Right renal pelvis (tissue), 4 donors: ENCODE results near the gene TMEM223. TPM values are rescaled to one million over a fixed set of nuclear protein-coding genes. Genes with fewer than 3 reads are reported as not detected.
"Not testable (repeated sequence)": the region's sequence is repeated elsewhere in the genome, so short reads cannot be mapped to it uniquely, and the experiment has no call there.

Source experiments
- DNase-seq, 4 donors: peaks; one replicate each; pipeline ENCODE4 v3.0.0-alpha.2; 2013; ENCODE audit warnings: low read depth in 4 of 4, low spot score in 3 of 4, missing footprints in 1 of 4
- polyA plus RNA-seq, 4 donors: library from polyadenylated mRNA; unstranded; fragments of 120-200 nt; gene quantifications; one replicate each; pipeline ENCODE4 v1.2.1, GENCODE V29; 2013; ENCODE audit not compliant: insufficient read length in 4 of 4

TMEM223 gene
- polyA plus RNA-seq, 4 donors = 22.3 to 31.0 (median 25.5) TPM

DNA sequence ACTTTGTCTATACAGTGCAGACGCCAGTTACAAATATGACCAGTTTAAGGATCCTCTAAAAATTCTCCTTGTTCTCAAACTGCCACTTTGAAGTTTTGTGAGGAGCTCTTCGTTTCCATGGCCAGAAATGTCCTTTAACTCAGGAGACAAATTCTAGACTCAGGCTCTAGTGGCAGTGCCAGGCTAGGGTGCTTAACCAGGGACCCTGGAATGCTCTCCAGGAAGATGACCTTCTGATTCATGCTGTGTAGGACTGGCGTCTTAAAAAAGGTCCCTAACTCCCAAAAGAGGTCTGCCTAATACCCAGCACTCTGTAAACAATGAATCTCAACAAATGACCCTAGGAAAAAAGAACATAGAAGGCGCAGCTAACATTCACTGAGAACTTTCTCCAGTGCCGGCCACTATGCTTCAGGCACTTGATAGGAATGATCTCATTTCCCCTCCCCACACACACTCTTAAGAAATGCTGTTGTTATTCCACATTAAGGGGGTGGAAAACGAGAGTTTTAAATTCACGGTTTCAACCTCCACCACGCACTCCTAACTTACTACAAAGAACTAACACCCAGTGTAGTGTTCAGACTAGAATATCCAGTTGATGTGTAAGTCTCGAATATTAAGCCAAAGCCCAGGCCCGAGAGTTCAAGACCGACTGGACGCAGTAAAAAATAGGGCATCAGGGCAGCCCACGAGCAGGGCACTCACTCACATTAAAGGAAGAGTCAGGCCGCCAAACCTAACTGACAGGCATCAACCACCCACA is 12.7 kb upstream of the TMEM223 start:
- peak in 1 of 4 donors; percentile 19 for DNase-seq

DNA sequence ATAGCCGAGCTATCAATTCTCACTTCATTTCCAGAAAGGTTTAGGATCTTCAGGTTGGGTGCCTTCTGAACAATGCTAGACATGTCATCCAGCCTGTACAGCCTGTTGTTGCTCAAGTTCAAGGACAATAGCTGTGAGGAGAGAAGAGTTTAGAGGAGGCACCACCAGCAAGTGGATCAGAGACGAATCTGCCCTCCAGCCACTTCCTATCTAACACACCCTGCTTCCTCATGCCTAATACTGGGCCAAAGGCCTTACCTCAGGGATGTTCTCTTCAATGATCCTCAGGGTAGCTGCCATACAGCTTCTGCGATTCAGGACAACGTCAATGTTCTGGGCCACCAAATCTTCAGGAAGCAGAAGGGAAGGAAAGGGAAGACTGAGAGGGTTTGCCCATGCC is 9.3 kb upstream of the TMEM223 start:
- DNase-seq = no peak

DNA sequence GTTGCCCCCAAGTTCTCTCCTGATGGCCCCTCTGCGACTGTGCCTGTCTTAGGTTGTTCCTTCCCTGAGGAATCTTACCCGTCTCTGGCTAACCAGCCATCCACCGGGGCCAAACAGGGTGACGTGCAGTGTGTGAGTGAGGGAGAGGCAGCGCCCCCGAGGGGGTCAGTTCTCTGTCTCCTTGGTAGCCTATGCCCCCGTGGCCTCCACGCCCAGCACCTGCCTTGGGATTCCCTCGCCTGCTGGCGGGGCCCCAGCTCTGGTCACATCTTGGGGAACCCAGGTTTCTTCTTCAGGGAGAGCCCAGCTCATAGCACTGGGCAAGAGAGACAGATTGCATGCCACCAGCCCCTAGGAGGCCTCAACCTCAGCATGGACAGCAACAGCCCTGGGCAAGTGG is 7.7 kb upstream of the TMEM223 start:
- no peak for DNase-seq

DNA sequence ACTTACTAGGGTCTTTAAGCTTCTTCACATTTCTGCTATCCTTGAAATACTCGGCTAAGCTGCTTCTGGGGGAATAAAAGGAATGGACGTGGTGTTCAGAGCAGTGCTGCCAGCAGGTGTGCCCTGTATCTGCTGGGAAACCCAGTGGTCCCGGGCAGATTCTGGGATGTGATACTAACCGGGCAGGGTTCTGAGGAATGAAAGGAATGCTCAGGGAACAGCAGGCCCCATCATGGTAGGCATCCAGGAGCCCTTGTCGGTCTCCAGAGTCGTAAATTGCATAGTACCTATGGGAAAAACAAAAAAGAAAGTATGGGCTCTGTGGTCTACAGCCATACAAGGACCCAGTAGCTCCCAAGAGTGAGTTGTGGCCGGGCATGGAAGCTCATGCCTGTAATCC is 4.5 kb upstream of the TMEM223 start:
- DNase-seq = no peak

DNA sequence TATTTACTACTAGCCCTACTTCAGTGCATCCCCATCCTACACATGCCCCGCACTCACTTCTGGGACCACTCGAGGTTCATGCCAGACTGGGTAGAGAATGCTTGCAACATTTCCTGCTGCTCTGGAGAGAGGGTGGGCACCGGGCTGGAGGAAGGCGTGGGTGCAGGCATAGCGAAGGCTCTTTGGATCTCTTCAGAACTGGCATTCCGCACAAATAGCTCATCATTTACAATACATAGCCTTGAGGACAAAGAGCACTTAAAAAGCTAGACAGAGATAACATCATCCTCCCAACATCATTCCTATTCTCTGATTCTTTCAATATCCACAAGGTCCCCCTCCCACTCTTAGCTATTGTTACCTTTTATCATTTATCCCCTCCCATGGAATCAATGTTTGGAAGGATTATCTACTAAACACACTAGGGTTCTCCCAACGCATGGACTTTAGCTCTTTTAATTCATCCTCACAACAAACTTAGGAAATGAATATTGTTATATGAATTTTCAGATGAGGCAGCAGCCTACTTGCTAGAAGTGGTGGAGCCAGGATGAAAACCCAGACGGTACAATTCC is 2.5 kb upstream of the TMEM223 start:
- DNase-seq = no peak

DNA sequence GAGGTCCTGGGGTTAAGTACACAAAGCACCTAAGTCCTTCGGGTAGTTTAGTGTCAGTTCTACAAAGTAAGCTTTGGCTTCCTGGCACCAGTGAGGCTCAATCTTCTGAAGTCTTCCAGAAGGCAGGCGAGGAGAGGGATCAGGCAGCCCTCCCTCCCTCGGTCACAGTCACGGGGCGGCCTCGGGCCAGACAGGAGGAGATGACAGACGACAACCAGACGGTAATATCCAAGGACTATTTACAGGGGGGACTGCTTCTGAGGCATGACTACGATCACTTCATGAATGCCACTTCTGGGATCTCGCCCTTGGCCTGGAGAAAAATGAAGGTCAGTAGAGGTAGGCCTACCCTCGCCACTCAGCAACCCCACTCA is 383 bp upstream of the TMEM223 start:
- DNase-seq = no peak

DNA sequence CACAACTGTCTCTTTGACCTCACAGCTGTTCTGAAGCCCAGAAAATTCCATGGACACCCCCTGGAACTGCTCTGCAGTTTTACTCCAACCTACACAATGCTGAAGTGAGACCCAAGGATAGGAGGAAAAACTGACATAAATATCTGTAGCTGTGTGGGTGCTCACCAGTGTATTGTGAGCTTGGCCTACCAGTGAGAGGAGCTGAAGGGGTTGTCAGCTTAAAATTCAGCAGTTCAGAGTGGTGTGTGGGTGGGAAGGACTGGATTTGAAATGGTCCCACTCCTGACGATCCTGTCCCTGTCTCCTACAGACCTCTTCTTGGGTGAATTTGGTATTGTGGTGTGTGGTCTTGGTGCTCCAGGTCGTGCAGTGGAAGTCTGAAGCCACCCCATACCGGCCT is 2.2 kb downstream of the TMEM223 start:
- no peak for DNase-seq

DNA sequence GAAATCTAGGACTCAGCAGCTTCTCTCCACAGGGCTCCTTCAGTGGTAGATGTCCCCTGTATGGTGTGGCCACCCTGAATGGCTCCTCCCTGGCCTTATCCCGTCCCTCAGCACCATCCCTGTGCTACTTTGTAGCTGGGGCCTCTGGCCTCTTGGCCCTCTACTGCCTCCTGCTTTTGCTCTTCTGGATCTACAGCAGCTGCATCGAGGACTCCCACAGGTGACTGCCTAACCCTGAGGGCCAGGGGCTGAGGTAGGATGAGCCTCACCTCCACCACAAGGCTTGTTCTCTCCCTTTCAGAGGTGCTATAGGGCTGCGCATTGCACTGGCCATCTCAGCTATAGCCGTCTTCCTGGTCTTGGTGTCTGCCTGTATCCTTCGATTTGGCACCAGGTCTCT is 2.8 kb downstream of the TMEM223 start:
- no peak for DNase-seq

DNA sequence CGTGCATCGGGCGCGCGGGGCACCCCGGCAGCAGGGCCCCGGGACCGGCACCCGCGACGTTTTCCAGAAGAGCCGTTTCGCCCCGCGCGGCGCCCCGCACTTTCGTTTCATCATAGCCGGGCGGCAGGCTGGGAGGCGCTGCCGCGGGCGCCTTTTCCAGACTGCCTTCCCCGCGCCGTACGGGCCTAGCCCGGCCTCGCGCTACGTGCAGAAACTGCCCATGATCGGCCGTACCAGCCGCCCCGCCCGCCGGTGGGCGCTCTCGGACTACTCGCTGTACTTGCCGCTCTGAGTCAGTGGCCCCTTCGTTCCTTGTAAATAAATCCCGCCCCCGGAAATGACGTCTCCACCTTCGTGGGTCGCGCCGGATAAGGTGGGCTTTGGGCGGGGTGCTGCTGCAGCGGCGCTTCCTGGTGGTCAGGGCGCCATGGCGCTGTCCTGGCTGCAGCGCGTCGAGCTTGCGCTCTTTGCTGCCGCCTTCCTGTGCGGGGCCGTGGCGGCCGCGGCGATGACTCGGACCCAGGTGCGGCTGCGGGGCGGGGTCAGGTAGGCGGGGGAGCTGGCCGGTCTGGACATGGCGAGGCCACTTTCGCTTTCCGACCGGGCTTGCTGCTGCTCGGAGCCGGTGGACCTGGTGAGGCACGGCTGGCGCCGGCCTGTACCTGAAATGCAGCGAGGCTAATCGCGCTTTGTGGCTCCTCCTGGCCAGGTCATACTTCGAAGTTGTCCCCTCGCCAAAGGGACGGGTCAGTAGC is 4.6 kb downstream of the TMEM223 start, which contains the start of gene TMEM179B:
TSS of gene TMEM179B (plus strand) at position 398 of the 755 bp plus-strand sequence. CDS start at position 428, 30 bp downstream.
- peak; percentile 98 for DNase-seq

DNA sequence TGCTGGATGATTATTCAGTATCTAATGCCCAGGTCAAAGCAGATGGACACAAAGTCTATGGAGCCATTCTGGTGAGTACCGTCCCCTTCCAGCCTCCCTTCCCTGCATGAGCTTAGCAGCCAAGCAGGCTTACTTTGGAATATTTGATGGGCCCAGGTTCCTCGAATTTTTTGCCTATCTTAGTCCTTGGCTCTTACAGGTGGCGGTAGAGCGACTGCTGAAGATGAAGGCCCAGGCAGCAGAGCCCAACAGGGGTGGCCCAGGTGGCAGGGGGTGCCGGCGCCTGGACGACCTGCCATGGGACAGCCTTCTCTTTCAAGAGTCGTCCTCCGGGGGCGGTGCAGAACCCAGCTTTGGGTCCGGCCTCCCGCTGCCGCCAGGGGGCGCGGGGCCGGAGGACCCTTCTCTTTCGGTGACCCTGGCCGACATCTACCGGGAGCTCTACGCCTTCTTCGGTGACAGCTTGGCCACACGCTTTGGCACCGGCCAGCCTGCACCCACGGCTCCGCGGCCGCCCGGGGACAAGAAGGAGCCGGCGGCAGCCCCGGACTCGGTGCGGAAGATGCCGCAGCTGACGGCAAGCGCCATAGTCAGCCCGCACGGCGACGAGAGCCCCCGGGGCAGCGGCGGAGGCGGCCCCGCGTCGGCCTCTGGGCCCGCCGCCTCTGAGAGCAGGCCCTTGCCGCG is 5.3 kb downstream of the TMEM223 start:
- peak in 3 of 4 donors; percentile 81 to 83 (median 83) for DNase-seq

DNA sequence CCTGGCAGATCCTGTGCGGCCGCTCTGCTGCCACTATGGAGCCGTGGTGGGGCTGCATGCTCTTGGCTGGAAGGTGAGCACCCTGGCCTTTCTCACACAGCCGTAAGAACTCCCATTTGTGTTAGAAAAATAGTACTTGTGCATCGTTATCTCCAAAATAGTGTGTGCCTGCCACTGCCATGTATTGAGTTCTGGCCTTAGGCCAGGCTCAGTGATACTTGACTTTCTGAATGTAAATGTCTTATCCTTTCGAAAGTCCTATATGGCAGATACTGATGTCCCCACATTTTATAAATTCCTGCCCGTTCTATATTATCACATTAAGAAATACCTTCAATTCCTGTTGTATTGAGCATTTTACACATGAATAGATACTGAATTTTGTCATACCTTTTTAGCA is 9.1 kb downstream of the TMEM223 start:
- no peak for DNase-seq

DNA sequence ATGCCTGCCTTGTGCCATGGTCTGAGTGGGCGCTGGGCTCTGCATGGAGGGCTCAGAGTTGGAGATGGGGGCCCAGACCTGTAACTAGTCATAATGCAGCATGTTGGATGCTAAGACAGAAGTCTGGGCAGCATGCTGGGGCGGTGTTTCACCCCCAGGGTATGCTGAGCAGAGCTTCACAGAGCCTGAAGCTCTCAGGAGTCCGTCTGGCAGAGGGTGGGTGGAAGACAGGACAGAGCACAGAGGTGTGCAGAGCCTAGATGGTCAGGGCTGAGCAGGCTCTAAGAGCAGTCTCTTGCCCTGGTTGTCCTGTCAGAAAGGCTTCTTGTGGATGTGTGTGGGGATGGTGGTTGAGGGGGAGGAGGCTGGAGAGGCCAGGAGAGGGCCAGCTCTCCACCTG is 13.4 kb downstream of the TMEM223 start:
- no peak for DNase-seq

DNA sequence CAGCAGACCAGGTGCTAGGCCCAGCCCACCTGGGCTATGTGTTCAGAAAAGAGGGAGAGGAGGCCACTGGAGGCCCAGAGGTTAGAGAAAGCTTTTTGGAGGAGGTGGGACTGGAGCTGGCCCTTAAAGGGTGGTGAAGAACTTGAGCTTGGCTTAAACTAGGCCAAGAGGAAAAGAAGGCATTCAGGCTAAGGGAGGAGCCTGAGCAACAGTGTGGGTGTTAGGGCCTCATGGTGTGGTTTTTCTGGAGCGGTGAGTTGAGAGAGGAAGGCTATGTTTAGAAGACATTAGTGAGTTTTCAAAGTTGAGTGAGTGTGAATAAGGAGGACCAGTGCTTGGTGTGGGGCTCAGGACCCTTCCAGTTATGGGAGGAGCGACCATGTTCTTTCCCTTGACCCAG is 14.4 kb downstream of the TMEM223 start:
- DNase-seq = no peak

DNA sequence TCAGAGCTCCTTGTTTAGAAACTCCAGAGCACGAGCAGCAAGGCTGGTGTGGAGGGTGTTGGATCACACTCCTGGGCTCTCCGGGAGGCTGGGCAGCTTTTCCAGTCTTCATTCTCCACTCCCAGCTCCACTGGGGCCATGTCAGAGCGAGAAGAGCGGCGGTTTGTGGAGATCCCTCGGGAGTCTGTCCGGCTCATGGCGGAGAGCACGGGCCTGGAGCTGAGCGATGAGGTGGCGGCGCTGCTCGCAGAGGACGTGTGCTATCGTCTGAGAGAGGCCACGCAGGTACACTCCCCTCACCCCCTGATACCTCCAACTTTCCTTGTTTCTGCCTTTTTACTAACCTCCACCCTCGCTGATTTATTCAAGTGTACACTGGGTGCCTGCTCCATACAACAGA is 16.2 kb downstream of the TMEM223 start:
- DNase-seq = no peak

DNA sequence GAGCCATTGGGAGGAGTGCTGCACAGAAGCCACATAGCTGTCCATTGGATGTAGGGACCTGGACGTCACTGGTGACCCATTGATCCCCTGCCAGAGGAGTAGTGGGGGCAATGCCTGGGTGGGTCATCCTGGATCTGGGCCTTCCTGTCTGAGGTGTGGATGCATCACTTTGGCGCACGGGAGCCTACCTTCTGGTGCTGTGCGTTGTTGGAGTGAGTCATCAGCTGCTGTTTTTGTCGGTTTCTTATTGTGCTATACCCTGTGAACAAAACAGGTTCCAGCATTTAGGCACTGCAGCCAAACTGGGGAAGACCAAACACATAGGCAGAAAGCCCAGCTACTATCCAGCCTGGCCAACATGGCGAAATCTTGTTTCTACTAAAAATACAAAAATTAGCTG is 17.4 kb downstream of the TMEM223 start:
- no peak for DNase-seq

DNA sequence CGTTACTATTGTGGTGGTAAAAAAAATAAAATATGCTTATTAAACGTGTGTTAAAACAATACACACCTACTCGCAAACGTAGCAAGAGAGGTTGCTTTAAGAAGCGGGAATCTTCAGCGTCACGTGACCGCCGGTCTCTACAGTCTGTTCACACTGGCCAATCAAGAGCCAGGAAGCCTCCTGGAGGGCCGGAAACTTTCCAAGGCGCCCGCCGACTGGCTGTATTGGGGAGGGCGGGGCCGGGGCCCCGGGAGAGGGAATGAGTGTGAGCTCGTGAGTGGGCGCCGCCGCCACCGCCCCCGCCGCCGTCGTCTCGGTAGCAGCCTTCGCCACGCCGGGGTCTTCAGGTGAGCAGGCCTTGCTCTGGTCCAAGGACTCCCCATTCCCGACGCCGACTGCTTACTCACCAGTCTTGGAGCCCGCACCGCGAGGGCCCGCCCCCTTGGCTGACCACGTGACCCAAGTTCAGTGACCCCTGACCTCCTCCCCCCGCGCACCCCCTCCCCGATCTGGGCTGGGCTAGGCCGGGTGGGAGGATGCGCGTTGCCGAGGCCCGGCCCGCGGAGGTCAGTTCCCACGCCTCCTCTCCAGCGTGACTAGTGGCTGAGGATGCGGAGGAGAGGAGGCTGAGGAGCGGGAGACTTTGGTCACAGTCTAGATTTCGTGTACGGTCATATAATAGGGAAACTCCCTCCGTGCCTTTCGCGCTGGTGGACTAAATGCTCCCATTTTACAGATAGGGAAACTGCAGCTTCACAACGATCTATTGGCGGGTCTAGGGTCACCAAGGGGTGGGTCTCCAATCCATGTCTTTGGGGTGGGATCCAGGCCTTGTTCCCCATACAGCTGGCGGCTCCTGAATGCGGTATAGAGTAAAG is 20.4 kb downstream of the TMEM223 start, which contains the start of gene TAF6L:
TSS of gene TAF6L (plus strand) at position 253 of the 878 bp plus-strand sequence. CDS start 4,388 bp downstream, outside the sequence.
- DNase-seq = peak; percentile 94 to 96 (median 95)

DNA sequence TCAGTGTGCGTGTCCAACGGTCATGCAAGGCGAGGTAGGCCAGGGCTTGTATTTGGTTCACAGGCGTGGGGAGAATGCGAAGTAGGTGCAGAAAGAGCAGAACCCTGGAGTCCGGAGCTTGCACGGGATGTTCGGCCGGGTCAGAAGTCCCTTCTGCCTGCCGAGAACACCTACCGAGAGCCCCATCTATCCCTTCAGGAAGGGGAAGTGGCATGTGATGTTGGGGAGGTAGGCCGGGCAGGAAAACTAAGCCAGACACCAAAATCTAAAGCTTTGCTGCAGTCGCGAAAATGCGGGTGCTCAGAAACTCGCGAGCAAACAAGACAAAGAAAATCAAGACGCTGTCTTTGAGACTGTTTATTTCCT is 21.0 kb downstream of the TMEM223 start:
- peak in 1 of 4 donors; percentile 25 for DNase-seq

DNA sequence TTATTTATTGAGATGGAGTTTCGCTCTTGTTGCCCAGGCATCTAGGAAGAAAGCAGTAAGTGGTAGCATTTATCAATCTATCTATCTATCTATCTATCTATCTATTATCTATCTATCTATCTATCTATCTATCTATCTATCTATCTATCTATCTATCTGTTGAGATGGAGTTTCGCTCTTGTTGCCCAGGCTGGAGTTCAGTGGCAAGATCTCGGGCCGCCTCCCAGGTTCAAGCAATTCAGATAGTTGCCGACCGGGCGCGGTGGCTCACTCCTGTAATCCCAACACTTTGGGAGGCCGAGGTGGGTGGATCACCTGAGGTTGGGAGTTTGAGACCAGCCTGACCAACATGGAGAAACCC is 31.0 kb downstream of the TMEM223 start:
- DNase-seq = not testable (repeated sequence)

DNA sequence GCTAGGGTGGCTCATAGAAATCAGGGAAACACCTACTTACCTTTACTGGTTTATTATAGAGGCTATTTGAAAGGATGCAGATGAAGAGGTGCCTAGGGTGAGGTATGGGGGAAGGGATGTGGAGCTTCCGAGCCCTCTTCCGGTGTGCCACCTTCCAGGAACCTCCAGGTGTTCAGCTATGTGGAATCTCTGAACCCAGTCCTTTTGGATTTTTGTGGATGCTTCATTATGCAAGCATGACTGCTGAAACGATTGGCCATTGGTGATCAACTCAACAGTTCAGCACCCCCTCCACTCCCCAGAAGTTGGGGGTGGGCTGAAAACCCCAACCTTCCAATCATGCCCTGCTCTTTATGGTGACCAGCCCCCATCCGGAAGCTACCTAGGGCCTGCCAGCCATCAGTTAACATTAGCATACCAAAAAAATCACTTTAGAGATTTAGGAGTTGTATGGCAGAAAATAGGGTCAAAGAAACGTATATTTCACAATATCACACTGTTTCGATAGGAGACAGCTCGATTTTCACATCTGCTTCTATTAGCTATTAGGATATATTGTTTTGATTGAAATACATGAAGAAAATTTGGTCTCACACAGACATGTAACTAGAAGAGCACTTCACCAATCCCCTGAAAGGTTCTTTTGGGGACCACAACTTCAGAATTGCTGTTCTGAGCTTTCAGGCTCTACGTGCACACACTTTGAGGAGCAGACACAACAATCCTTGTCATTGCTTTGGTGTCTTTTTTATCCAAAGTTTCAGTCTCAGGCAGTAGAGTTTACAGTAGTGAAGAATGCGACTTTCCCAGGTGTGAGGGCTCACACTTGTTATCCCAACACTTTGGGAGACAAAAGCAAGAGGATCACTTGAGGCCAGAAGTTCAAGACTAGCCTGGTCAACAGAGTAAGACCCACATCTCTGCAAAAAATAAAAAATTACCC is 33.7 kb downstream of the TMEM223 start:
- DNase-seq = no peak
